DMS153 (cell line): ENCODE results near the gene DCST1.
"Not testable (repeated sequence)": the region's sequence is repeated elsewhere in the genome, so short reads cannot be mapped to it uniquely, and the experiment has no call there.

Source experiments
- DNase-seq: peaks from one replicate; lab custom pipeline; 2025; lab: John Stamatoyannopoulos, UW

The DCST1 gene

DNA sequence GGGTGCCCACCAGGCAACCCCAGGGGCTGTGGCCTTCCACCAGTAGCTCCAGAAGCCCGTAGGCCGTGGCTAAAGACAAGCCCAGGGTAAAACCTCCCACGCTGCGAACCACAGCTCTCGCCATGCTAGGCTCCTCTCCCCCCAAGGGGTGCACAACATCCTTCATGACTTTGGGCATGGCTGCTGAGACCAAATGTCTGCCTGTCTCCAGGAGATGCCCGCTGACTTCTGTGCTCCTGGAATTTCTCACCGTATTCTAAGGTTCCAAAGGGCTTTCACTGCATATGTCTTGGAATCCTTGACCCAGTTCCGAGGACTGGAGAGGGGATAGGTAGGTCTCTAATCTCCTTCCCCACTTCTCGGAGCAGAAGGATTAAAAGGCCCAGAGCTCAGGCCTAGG, at the start of gene DCST1, which contains the start of gene DCST2:
DCST1 (plus strand) TSS at position 301 of the 400 bp plus-strand sequence. CDS start 213 bp downstream, outside the sequence.
DCST2 (minus strand) TSS at position 258 of the 400 bp plus-strand sequence; CDS start at position 178, 80 bp downstream.
- no peak for DNase-seq

DNA sequence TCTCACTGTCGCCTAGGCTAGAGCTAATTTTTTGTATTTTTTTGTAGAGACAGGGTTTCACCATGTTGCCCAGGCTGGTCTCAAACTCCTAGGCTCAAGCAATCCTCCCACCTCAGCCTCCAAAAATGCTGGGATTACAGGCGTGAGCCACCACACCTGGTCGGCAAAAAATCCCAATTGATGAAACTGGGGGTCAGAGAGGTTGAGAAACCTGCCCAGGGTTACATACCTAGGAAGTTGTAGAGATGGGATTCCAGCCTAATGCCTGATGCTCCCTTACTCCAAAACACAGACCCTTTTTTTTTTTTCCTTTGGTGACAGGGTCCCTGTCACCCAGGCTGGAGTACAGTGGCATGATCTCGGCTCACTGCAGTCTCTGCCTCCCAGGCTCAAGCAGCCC, 46.9 kb upstream of the DCST1 start:
- not testable (repeated sequence) for DNase-seq

GRCh38 chr1:154987326-154987725, 46.3 kb upstream of the DCST1 start:
- no peak for DNase-seq

GRCh38 chr1:154988058-154988954, 45.3 kb upstream of the DCST1 start:
- no peak for DNase-seq

DNA sequence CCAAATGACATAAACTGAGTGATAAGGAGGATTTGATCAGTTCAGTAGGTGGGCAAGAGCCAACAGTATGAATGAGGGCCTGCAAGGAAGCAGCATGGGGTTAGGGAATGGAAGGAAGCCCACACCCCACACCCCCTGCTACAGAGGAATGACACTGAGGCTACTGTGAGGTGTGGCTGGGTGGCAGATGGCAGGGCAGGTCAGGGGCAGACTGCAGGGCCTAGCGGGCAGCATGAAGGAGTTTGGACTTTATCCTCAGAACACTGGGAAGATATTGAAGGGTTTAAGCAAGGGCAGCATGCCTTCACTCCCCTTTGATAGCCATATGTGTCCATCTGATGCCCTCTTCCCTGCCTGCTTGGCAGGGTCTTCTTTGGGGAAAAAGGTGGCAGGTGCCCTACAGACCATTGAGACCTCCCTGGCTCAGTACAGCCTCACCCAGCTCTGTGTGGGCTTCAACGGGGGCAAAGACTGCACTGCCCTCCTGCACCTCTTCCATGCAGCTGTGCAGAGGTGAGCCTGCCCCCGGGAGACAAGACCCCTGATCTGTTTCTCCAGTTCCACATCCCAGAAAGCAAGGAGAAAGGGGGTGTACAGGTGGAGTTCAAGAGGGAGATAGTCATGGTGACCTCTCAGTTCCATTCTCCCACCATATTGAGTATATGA, 44.3 kb upstream of the DCST1 start:
- DNase-seq, result no peak

DNA sequence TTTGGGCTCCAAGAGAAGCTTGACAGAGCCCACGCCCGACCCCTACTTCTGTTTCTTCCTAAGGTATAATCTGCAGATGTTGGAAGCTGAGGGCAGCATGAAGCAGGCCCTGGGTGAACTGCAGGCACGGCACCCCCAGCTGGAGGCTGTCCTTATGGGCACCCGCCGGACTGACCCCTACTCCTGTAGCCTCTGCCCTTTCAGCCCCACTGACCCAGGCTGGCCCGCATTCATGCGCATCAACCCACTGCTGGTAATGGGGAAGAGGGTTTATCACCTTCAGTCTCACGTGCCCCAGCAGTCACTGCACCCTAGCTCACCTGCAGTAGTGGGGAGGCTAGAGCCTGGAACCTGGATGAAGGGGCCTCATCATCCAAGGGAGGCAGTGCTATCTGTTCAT, 43.3 kb upstream of the DCST1 start:
- no peak for DNase-seq

GRCh38 chr1:154992721-154993571, 40.7 kb upstream of the DCST1 start:
- no peak for DNase-seq

DNA sequence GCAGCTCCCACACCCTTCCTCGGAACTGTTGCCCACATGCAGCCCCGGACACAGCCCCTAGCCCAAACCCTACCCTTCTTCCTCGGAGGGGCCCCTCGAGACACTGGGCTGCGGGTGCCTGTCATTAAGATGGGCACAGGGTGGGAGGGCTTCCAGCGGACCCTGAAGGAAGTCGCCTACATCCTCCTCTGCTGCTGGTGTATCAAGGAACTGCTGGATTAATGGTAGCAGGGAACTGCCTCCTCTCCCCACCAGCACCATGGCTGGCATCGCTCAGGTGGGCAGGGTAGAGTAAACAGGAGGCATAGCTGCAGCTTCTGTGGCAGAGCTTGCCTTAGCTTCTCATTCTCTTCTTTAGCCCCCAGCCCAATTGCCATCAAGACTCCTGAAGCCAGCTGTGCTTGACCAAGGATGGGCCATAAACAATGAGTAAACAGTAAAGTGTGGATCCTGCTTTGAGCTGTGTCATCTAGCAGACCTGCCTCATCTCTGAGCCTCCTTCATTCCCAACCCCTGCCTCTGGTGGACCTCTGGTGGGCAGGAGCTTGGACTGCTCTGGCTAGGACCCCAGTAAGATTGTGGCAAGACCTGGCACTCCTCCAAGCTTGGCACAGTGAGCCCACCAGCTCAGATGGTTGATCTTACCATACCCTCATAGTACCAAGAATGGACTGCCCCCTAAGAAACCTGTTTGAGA, 39.9 kb upstream of the DCST1 start, which contains the start of gene LENEP:
LENEP (plus strand) TSS at position 15 of the 697 bp plus-strand sequence; CDS start at position 37, 22 bp downstream.
- no peak for DNase-seq

GRCh38 chr1:154994269-154994587, 39.4 kb upstream of the DCST1 start:
- no peak for DNase-seq

- DNase-seq, result no peak
Observed at GRCh38 chr1:154994591-154994990, 39.0 kb upstream of the DCST1 start.

DNA sequence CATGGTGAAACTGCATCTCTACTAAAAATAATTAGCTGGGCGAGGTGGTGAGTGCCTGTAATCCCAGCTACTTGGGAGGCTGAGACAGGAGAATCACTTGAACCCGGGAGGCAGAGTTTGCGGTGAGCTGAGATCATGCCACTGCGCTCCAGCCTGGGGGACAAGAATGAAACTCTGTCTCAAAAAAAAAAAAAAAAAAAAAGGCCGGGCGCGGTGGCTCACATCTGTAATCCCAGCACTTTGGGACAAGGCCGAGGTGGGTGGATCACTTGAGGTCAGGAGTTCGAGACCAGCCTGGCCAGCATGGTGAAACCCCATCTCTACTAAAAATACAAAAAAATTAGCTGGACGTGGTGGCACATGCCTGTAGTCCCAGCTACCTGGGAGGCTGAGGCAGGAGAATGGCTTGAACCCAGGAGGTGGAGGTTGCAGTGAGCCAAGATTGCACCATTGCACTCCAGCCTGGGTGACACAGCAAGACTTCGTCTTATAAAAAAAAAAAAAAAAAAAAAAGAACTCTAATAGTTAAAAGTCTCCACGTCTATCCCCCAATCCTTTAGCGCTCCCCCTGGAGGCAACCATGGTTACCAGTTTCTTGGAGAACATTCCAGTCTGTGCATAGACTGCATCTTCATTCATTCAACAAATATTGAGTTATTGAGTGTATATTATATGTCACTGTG, 38.2 kb upstream of the DCST1 start:
- DNase-seq, result not testable (repeated sequence)

DNA sequence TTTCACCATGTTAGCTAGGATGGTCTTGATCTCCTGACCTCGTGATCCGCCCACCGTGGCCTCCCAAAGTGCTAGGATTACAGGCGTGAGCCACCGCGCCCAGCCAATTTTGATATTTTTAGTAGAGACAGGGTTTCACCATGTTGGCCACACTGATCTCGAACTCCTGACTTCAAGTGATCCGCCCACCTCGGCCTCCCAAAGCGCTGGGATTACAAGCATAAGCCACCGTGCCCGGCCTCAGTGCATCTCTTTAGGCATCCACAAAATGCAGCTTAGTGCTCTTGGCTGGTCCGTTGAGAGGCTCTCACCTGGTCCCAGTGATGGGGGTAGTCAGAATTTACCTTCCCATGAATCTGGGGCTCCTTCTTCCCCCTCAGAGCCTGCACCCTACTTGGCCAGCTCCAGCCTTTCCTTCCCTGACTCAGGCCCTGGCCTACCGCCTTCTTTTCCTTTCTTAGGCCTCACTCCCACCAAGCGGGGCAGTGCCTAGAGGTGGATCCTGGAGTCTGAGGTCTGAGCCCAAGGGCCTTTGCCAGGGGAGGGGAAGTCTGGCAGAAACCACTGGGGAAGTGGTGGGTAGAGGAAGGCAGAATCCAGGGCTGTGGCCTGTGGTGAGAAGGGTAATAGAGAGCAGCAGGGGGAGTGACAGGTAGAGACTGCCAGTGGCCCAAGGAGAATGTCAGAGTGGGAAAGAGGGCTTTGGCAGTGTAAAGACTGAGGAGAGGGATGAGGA, 36.5 kb upstream of the DCST1 start:
- no peak for DNase-seq

GRCh38 chr1:154998201-154998780, 35.3 kb upstream of the DCST1 start:
- no peak for DNase-seq

GRCh38 chr1:154998818-154999570, 34.6 kb upstream of the DCST1 start:
- DNase-seq, result peak; percentile 54

DNA sequence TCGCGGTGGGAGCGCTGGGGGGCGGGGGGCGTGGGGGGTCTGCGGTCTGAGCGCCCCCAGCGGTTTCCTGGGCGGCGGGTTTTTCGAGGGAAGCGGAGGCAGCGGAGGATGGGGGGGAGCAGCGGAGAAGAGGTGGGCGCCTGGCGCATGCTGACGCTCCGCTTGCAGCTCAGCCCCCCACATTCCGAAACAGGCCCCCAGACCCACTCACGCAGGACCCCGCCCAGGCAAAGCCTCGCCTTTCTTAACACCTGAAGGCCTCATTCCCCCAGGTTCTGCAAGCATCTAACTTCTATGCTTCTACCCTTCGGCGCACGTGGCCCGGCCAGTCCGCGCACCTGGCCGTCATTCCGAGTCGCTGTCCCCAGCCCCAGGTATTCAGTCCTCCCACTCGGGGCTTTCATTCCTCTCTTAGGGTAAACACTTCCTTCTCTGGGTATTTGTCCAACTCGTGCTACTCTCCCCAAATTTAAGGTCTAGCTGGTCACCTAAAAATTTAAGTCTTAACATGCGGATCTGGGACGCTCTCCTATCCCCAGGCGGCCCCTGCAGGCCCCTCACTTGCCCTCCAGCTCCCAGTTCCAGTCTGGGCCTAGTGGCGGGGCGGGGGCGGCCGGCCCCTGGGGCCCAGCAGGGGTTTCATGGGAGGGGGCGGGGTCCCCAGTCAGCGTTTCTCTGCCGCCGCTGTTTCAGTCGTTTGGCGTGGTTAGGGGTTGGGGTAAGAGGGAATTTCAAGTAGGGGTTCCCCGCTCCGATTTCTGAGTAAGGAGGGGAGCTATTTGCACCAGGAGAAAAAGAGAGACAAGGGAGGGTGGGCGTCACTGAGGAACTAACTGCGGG, 33.8 kb upstream of the DCST1 start:
- DNase-seq, result peak; percentile 52

GRCh38 chr1:155000411-155000725, 33.3 kb upstream of the DCST1 start:
- DNase-seq, result no peak

GRCh38 chr1:155000726-155001424, 32.7 kb upstream of the DCST1 start:
- DNase-seq, result peak; percentile 96

DNA sequence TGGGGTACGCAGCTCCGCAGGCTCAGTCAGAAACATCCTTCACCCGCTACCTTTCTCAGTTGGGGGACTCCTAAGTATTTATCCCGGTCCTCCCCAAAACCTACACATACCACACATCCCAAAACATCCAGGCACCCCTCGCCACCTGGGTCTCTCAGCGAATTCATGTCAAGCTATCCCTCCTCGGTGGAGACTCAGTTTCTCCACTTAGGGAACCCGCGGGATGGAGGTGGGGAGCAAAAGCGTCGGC, 32.3 kb upstream of the DCST1 start:
- no peak for DNase-seq
